Ishikawa (cell line): Measurements from ENCODE around the gene OBP2B.

Experiments
- CEBPB ChIP-seq: IDR thresholded peaks from 2 replicates; pipeline ENCODE4 v1.6.1; 2012
- CREB1 ChIP-seq: IDR thresholded peaks from 2 replicates; pipeline ENCODE4 v1.6.1; 2012; ENCODE audit warnings: low read depth
- EGR1 ChIP-seq: IDR thresholded peaks from 2 replicates; pipeline ENCODE4 v1.6.1; 2012
- EP300 ChIP-seq: IDR thresholded peaks from 2 replicates; pipeline ENCODE4 v1.6.1; 2012; ENCODE audit warnings: borderline replicate concordance
- FOXM1 ChIP-seq: IDR thresholded peaks from 2 replicates; pipeline ENCODE4 v1.6.1; 2012; ENCODE audit warnings: low read depth, borderline replicate concordance
- NFIC ChIP-seq: IDR thresholded peaks from 2 replicates; pipeline ENCODE4 v1.6.1; 2012
- RAD21 ChIP-seq: IDR thresholded peaks from 2 replicates; pipeline ENCODE4 v1.6.1; 2012; ENCODE audit warnings: low read depth
- TAF1 ChIP-seq: IDR thresholded peaks from 2 replicates; pipeline ENCODE4 v1.6.1; 2012; ENCODE audit warnings: low read depth, mild to moderate bottlenecking
- TCF12 ChIP-seq: IDR thresholded peaks from 2 replicates; pipeline ENCODE4 v1.6.1; 2012; ENCODE audit warnings: low read depth
- TEAD4 ChIP-seq: IDR thresholded peaks from 2 replicates; pipeline ENCODE4 v1.6.1; 2012
- YY1 ChIP-seq: IDR thresholded peaks from 2 replicates; pipeline ENCODE4 v1.6.1; 2012; ENCODE audit warnings: low read depth
- ZBTB7A ChIP-seq: IDR thresholded peaks from 2 replicates; pipeline ENCODE4 v1.6.1; 2012; ENCODE audit warnings: low read depth
- TF ChIP-seq, protein P1 (sequence below): IDR thresholded peaks from 2 replicates; pipeline ENCODE4 v1.6.1; 2012
- TF ChIP-seq, protein P2 (sequence below): IDR thresholded peaks from 2 replicates; pipeline ENCODE4 v1.6.1; 2012
- TF ChIP-seq, protein P3 (sequence below): IDR thresholded peaks from 2 replicates; pipeline ENCODE4 v1.6.1; 2012; ENCODE audit warnings: low read depth, mild to moderate bottlenecking

Gene OBP2B

DNA sequence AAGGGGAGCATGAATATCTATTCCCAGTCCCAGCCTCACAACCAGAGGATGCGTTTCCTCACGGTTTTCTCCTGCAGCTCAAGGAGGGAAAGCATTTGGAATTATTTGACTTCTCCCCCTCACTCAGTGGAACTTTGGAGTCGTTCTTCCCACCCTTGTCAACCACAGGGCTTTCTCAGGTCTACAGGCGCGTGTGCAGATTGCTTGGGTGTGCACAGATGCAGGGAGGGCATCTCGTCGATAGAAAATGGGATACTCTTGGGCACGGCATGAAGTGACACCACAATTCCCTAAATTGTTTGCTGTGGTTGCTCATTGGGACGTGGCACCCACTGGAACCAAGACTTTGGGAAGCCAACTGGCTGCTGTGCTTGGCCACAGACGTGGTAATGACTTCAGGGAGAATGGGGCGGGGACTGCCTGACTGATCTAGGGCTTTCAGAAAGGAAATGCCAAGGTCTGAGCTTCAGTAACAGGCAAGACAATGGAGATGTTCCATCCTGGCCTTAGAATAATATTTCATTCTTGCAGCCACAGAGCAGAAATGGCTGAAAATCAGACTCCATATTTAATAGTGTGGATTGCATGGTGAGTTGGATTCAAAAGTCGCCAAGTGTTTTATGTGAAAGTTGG is 12.2 kb upstream of the OBP2B start:
- TF ChIP-seq, protein P1, sequence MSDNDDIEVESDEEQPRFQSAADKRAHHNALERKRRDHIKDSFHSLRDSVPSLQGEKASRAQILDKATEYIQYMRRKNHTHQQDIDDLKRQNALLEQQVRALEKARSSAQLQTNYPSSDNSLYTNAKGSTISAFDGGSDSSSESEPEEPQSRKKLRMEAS = no peak
- no peak for TF ChIP-seq EGR1
- TF ChIP-seq TAF1 = no peak
- TF ChIP-seq ZBTB7A = no peak
- no peak for TF ChIP-seq TEAD4
- TF ChIP-seq CEBPB = no peak
- TF ChIP-seq, protein P2, sequence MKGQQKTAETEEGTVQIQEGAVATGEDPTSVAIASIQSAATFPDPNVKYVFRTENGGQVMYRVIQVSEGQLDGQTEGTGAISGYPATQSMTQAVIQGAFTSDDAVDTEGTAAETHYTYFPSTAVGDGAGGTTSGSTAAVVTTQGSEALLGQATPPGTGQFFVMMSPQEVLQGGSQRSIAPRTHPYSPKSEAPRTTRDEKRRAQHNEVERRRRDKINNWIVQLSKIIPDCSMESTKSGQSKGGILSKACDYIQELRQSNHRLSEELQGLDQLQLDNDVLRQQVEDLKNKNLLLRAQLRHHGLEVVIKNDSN = no peak

DNA sequence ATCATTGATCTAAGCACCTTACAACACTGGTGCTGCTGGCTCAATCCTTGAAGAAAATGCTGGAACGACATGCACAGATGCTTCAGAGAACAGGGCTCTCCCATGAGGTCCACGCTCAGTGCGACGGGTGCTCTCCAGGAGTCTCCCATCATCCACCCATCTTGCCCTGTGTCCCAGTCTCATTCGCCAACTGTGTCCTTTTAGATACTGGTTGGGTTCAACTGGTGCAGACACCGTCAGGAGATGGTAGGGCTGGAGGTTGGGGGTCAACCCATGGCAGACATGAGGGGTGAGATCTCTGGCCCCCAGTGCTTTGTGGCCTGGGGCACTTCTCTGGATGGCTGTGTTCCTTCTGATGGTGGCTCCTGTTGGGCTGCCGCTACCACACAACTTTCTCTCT is 1.6 kb upstream of the OBP2B start:
- TF ChIP-seq EGR1 (no peak), CREB1 (no peak), EP300 (no peak), TEAD4 (no peak), TCF12 (no peak), YY1 (no peak), NFIC (no peak), ZBTB7A (no peak), RAD21 (no peak), TAF1 (no peak)
- TF ChIP-seq, protein P2 = no peak

DNA sequence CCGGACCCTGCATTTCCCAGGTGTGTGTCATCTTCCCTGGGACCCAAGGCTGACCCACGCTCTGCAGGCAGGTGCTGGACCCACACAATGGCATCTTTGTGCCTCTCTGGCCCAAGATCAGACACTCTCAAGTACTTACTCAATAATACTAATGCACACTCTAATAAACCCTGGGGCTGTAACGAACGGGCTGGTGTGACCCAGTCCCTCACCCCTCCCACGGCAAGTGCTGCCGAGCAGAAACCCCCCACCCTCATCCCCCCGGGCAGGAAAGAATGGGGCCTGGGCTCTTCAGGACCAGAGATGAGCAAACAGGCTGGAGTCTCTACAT is 1.1 kb upstream of the OBP2B start:
- TF ChIP-seq EGR1 (no peak), TCF12 (no peak), FOXM1 (no peak), EP300 (no peak), ZBTB7A (no peak), CREB1 (no peak), CEBPB (no peak), TEAD4 (no peak), TAF1 (no peak), RAD21 (no peak), YY1 (no peak), NFIC (no peak)
- TF ChIP-seq, protein P3, sequence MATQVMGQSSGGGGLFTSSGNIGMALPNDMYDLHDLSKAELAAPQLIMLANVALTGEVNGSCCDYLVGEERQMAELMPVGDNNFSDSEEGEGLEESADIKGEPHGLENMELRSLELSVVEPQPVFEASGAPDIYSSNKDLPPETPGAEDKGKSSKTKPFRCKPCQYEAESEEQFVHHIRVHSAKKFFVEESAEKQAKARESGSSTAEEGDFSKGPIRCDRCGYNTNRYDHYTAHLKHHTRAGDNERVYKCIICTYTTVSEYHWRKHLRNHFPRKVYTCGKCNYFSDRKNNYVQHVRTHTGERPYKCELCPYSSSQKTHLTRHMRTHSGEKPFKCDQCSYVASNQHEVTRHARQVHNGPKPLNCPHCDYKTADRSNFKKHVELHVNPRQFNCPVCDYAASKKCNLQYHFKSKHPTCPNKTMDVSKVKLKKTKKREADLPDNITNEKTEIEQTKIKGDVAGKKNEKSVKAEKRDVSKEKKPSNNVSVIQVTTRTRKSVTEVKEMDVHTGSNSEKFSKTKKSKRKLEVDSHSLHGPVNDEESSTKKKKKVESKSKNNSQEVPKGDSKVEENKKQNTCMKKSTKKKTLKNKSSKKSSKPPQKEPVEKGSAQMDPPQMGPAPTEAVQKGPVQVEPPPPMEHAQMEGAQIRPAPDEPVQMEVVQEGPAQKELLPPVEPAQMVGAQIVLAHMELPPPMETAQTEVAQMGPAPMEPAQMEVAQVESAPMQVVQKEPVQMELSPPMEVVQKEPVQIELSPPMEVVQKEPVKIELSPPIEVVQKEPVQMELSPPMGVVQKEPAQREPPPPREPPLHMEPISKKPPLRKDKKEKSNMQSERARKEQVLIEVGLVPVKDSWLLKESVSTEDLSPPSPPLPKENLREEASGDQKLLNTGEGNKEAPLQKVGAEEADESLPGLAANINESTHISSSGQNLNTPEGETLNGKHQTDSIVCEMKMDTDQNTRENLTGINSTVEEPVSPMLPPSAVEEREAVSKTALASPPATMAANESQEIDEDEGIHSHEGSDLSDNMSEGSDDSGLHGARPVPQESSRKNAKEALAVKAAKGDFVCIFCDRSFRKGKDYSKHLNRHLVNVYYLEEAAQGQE = no peak
- TF ChIP-seq, protein P1 = no peak
- TF ChIP-seq, protein P2 = no peak

DNA sequence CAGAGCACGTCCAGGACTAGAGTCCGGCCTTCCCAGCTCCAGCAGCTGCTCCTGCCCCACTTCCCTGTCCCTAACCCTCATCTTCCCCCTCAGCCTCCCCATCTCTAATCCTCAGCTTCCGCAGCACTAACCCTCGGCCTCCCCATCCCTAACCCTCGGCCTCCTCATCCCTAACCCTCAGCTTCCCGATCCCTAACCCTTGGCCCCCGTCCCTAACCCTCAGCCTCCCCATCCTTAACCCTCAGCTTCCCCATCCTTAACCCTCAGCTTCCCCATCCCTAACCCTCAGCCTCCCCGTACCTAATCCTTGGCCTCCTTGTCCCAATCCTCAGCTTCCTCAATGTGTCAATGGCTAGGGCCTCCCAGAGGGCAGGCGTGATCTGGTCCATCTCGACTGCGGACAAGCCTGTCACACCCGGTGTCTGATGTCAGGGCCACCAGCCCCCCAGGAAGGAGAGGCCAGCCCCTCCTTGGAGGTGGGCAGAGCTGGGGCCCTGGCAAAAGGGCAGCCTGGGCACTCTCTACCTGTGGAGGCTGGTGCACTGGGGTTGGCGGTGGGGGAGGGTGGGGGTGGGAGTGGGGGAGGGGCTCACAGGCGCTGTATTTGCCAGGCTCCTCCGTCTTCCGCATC is 1.4 kb downstream of the OBP2B start:
- TF ChIP-seq CEBPB = no peak

DNA sequence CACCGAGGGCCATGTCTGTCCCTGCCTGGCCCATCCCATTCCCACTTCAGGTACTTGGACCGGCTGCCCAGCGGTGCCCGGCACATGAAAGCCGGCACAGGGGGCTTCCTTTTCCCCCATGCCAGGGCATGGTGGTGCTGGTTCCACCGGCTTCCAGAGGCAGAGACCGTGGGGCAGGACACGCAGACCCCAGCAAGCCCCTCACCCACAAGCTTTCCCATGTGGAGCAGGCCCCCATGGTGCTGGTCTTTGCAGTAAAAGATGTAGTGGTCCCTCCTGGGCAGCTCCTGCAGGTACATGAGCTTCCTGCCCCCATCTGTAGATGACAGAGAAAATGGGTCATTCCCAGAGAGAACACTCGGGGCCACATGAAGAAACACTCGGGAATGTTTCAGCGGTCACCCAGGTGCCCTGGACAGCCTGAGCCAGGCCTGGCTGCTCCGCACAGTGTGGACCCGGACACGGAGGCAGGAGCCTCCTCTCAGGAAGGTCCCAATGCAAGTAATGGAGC is 2.0 kb downstream of the OBP2B start:
- TF ChIP-seq NFIC (no peak), CEBPB (no peak)

DNA sequence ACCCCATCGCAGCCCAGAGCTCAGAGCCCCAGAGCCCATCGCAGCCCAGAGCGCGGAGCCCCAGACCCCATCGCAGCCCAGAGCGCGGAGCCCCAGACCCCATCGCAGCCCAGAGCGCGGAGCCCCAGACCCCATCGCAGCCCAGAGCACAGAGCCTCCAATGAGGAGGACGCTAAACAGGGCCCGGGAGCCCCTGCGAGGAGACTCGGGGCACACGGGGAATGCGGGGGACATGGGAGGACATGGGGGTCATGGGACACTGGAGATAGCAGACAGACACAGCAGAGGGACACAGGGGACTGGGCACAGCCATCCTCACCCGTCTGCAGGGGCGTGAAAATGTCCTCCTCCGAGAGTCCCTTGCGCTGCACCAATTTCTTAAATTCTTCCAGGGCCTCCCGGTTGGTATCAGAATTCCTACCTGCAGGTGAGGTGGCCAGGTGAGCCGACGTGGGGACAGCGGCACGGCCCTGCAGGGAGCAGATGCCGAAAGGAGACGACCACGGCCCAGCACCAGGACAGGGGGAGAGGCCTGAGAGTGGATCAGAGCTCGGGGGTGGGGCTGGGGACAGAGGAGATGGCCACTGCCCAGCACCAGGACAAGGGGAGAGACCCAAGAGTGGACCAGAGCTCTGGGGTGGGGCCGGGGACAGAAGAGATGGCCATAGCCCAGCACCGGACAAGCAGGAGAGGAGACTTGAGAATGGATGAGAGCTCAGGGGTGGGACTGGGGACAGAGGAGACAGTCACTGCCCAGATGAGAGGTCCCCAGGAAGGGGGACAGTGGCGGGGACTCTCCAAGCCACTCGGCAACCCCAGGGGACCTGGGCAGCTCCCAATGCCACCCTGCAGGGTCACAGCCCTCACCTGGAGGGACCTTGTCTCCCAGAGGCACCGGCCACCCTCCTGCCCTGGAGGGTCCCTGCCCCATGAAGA is 2.8 kb downstream of the OBP2B start:
- TF ChIP-seq FOXM1 (no peak), TEAD4 (no peak), EGR1 (no peak), EP300 (no peak), ZBTB7A (no peak)
- TF ChIP-seq, protein P1 = no peak

DNA sequence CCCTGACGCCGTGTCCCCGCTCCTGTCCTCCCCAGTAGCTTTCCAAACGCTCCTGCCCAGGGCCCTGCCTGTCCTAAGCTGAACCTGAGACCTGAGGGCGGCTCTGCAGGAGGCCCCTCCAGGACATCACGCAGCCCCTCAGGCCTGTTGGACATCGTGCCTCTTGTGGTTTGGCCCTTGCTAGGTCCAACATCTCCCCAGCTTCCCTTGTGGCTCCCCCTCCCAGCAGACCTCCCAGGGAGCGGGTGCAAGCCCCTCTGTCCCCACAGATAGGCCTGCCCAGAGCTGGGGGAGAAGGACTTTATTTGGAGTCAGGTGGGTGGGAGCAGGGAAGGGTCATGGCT is 4.1 kb downstream of the OBP2B start:
- TF ChIP-seq, protein P2 = no peak
- TF ChIP-seq, protein P1 = no peak
- TF ChIP-seq EGR1 (no peak), EP300 (no peak), CEBPB (no peak), TCF12 (no peak)
- TF ChIP-seq, protein P3 = no peak
